GM18502 (cell line): Measurements from ENCODE around the gene COX10.

ENCODE experiments used
- ATAC-seq: cut with Tn5 transposase; IDR thresholded peaks from one replicate; pipeline ENCODE4 v1.9.1; 2021; ENCODE audit warnings: mild to moderate bottlenecking; ENCODE audit not compliant: unreplicated experiment, poor library complexity

COX10 gene

DNA sequence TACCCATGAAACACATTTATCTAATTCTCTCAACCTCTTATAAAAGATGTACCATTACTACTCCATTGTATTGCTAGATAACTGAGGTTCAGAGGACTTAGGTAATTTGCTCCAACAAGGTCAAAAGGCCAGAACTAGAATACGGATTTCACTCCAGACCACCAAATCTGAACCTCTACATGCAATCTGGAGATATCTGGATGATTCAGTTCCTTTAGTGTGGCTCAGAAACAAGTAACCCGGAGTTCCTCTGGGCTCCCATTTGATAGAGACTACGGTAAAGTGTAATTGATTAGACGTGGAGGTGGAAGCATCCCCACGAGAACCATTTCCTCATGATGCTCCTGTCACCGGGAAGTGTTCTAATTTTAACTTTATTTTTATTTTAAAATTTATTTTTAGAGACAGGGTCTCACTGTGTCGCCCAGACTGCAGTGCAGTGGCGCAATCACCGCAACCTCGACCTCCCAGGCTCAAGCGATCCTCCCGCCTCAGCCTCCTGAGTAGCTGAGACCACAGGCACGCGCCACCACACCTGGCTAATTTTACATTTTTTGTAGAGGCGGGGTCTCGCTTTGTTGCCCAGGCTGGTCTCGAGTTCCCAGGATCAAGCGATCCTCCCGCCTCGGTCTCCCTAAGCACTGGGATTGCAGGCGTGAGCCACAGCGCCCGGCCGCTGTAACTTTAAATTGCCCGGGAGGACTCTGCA is 608 bp upstream of the COX10 start:
- peak; percentile 14 for ATAC-seq

DNA sequence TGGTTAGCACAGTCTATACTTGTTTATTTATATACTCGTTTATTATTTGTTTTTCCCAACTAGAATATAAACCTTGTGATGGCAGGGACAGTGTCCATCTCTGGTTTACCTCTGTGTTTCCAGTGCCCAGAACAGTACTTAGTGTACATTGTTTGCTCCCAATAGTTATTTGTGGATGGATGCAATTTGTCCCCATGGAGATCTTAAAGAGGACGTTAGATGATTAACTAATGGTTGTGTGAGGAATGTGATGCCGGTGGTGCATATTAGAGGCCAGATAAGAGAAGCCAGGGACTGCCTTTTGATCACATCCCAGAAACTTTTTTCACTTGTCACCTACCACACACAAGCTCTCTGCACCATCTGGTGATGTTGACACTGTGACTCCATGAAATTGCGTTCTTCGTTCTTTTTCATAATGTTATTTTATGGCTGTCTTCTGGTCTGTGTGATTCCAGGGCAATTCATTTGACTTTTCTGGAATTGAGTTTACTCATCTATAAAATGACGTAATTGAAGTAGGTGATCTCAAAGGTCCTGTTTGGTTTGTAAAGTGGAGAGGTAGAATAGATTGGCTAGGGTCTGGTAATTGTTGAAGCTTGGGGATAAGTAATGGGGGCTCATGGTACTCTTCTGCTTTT is 1.2 kb downstream of the COX10 start:
- ATAC-seq: no peak

- no peak for ATAC-seq
These were observed 3.6 kb downstream of the COX10 start for GRCh38 chr17:14072881-14073280.

GRCh38 chr17:14078027-14078426 is 8.7 kb downstream of the COX10 start:
- no peak for ATAC-seq

- ATAC-seq: no peak
These were observed 11.5 kb downstream of the COX10 start for GRCh38 chr17:14080847-14081251.

DNA sequence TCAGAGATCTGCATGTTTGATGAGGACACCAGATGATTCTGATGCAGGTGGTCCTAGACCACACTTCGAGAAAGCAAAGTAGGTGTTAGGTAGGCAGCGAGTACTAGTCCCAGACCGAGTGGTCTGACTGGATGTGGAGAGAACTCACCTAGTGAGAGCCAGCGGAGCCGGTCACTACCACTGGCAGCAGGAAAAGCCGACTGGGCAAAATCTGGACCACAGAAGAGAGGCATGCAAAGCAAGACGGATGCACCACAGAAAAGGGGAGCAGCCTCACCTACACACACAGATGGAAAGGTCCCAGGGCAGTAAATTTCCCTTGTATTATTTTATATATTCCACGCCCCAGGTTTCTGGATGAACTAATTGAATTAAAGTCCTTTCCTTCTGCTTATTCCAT is 13.5 kb downstream of the COX10 start:
- no peak for ATAC-seq

DNA sequence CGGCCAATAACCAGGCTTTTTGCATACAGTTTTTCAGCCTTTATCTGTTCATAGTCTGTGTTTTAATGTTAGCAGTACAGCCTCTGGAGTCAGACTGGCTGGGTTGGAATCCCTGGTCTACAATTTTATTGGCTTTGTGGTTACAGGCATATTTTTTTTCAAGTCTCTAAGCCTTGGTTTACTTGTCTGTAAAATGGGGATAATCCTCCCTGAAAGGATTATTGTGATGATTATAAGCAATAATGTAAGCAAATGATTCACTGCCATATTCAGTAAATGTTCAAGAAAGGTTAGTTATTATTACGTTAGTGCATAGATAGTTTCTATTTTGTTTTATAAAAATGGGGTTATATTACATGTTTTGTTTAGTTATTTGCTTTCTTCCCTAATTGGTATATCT is 15.7 kb downstream of the COX10 start:
- ATAC-seq: no peak

GRCh38 chr17:14086189-14086588 is 16.9 kb downstream of the COX10 start:
- no peak for ATAC-seq

DNA sequence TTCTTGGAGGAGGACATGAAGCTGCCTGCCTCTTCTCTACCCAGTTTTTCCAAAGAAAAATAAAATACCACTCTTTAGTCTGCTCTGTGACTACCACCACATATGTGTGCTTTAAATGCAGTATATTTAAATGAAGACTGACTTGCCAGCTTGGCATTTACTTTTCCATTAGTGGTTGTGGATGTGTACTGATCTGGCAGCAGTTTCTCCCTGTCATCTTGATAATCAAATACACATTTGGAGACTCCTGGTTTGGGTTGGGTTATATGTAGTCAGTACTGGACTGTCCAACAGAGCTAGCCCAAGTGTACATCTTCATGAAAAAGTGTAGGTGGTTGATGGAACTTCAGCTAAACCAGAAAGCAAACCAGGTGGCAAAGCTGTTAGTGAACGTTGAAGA is 19.9 kb downstream of the COX10 start:
- ATAC-seq: no peak

DNA sequence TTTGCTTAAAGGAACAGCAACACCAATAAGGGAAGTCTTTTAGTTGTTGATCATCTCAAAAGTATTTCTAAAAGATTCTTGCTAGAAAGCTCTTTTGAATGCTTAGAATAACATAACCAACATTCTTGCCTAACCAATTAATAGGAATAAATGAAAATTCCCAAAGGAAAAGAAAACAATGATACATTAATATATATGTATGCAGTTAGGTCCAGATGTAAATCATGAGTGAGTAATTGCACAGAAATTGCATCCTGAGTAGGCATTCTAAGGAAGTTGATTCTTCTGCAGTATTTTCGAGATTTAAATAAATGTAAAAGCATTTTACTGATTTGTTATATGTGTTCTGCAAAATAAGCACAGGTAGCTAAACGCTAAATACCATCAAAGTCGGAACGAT is 22.1 kb downstream of the COX10 start:
- no peak for ATAC-seq

GRCh38 chr17:14092808-14093207 is 23.5 kb downstream of the COX10 start:
- ATAC-seq: no peak

DNA sequence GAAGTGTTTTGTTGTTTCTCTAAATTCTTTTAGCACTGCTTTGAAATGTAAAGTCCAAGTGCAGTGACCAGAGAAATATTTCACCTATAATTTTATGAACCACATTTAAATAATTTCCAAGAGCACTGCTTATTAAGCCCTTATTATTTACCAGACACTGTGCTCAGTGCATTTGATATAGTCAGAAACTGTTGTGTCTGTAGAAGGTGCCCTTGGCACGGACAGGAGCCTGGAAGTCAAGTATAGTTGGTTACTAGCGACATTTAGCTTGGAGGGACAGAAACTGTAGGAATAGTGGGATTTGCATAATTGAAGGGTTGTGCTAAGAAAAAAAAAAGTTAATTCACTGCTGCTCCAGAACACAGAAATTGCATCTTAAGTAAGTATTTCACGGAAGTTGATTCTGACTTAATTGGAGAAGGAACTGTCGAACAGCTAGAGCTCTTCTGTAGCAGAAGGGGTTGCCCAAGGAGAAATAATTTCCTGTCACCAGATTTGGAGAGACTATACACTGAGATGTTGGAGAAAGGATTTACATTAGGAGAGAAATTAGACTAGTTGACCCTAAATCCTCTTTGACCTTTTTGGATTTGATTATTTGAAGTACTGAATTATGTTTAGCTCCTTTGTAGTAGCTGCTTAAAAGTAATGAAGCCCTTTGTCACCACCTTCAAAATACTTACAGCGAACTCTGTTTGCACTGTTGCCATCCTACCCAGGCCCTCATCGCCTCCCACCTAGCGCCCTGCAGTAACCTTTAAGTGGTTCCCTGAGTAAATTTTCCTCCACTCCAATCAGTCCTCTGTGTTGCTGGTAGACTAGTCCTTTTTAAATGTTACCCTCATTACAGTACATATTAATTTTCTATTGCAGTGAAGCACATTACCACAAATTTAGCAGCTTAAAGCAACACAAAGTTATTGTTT is 25.6 kb downstream of the COX10 start:
- no peak for ATAC-seq

- no peak for ATAC-seq
These were observed 26.3 kb downstream of the COX10 start for GRCh38 chr17:14095631-14096030.

GRCh38 chr17:14098246-14098645 is 28.9 kb downstream of the COX10 start:
- no peak for ATAC-seq

DNA sequence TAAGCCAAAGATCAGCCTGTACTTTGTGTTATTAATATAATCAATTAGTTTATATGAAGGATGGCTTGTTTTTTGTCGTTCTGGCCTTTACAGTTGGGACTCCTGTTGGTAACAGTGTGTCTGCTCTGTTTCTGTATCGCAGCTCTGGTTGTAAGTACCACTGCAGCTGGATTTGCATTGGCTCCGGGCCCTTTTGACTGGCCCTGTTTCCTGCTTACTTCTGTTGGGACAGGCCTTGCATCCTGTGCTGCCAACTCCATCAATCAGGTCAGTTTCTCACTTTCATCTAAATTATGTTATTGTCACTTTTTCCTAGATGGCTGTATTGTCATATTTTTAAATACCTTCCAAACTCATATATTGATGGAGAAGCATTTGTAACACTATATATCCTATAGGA is 32.7 kb downstream of the COX10 start:
- no peak for ATAC-seq

DNA sequence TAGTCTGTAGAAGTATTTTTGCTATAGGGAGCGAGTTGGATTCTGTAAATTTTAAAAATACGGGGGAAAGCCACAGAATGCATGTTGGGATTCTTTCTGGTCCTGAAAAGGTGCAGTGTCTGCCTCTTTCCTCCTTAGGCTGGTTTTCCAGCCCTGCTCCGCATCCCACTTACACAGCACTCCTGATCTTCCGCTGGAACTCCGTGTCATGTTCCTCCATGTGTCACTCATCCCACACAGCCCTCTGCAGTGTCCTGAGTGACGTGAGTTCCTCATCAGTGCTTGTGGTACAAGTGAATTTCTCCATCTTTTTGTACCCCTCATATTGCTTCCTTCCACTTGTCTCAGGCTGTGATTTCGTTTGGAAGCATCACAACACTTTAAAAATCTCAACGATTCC is 34.5 kb downstream of the COX10 start:
- no peak for ATAC-seq

GRCh38 chr17:14104734-14105133 is 35.4 kb downstream of the COX10 start:
- ATAC-seq: no peak

DNA sequence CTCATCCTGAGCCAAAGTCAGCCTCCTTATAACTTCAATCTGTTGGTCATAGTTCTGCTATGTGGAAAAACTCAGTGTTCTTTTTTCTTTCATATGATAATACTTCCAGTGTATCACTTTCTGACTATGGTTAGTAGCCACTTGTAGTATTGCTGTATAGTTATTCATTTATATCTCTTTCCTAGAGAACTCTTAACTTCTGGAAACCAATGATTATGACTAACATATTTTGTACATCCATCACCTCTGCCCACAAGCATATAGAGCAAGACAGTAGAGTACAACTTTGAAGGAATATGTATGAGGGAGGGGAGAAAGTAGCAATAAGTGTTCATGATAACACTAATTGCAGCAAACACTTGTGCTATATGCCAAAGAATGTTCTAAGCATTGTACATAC is 38.6 kb downstream of the COX10 start:
- no peak for ATAC-seq

DNA sequence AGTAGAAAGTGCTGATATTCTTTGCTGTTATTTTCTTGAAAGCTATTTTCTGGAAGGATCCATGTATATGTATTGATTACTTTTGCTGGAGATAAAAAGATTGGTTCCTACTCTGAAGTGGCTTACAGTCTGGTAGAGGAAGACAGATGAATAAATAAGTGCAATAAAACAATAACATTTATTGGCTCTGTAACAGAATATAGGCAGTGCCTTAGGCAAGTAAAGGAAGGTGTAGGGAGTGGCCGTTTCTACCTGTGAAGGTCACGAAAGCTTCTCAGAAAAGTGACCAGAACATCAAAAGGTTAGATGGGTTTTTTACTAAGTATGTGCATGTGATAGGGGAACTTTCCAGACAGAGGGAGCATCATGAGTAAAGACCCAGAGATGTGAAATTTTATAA is 43.1 kb downstream of the COX10 start:
- no peak for ATAC-seq

- no peak for ATAC-seq
These were observed 43.8 kb downstream of the COX10 start for GRCh38 chr17:14113137-14113536.
